CD4-positive, alpha-beta T cell treated with Interferon gamma for 1 hour (primary cell): ENCODE results near the gene CDC14B.

Source experiments
- DNase-seq: peaks from one replicate; pipeline ENCODE4 v3.0.0-alpha.2; 2020

Gene CDC14B

DNA sequence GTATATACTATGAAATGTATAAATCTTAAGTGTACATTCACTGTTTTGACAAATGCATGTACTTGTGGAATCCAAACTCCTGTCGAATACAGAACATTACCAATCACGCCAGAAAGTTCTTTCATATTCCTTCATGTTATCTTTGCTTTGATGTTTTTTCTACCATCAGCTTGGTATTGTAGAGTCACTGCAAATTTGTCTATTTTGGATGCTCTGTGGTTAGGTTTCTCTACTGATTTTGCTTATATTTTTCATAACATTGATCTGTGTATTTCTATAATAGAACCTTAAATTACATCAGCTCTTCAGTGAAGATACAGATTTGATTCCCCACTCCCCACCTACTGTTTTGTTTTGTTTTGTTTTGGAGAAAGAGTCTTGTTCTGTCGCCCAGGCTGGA is 138.9 kb downstream of the CDC14B start:
- DNase-seq = no peak

DNA sequence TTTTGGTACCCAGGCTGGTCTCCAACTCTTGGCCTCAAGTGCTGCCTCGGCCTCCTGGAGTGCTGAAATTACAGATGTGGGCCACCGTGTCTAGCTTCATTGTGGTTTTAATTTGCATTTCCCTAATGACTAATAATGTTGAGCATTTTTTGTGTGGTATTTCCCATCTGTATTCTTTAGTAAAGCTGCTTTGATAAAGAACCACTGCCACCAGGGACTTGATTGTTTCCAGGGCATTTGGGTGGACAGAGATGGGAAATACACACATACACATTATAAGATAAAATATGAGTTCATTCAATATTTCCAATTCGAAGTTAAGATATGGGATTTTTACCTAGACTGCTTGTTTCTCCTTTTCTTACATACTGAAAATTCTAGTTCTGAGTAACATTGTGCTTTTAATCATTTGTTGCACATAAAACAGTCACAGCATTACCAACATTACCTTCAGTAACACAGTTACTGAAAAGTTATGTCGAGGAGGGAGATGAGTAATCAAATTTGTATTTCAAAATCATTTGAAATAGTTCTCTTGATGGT is 140.7 kb downstream of the CDC14B start:
- DNase-seq = no peak

DNA sequence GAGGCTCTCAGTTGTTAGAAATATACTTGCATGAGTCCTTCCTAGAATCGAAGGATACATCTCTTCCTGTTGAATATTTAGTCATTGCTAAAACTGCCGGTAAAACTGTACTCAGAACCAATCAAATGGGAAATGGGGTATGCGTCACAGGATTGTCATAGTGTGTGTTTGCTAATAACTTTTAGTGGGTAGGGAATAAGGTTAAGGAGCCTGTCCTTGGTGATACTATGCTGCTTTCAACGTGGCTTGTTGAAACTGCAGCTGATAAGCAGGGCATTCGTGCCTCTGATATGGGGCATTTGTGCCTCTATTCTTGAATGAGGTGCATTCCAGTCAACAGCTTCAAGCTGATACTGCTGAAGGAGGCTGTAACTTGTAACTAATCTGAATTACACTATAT is 143.1 kb downstream of the CDC14B start:
- DNase-seq = no peak

DNA sequence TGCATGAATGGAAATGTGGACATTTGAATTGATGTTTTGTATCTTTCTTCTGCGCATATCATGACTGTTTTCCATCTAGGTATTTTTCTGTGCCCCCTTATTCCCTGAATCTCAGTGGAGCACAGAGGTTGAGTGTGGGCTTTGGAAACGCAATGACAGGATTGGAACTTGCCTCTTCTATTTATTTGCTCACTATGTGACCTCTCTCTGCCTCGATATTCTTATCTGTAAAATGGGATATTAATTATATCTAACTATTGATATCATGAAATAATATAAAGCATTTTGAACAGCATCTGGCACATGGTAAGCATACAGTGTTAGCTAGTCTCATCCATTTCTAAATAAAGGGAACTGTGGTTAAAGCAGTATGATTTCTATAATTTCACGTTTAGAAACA is 143.6 kb downstream of the CDC14B start:
- DNase-seq = no peak

DNA sequence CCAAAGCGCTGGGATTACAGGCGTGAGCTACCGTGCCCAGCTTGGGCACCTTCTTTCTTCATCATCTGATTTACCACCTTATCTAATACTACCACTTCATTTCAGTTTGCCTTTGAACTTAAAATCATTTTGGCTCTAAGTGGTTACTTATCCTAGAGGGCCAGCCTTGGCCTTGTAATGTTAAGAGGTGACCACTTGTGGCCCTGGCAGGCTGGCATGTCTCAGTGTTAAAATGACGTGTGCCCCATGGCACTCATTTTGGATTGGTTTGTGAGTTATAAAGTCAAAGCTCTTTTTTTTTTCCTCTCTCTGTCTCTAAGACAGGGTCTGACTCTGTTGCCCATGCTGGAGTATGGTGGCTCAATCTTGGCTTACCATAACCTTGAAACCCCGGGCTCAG is 151.9 kb downstream of the CDC14B start:
- DNase-seq = no peak

DNA sequence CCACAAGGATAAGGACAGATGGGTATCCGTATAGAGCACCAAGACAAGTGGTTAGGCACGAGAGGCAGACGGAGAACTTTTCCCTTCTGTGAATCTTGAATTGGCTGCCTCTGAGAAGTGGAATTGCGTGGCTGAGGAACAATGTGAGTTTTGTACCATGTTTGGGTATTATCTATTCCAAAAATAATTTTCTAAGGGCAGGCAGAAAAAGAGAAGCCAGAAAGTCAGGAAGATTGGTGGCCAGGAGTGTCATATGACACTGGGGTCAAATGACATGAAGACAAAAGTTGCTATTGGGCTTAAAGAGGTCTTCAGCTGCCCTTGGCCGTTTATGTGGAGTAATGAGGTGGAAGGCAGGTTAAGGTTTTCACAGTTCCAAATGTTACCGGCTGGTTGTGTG is 155.2 kb downstream of the CDC14B start:
- no peak for DNase-seq

DNA sequence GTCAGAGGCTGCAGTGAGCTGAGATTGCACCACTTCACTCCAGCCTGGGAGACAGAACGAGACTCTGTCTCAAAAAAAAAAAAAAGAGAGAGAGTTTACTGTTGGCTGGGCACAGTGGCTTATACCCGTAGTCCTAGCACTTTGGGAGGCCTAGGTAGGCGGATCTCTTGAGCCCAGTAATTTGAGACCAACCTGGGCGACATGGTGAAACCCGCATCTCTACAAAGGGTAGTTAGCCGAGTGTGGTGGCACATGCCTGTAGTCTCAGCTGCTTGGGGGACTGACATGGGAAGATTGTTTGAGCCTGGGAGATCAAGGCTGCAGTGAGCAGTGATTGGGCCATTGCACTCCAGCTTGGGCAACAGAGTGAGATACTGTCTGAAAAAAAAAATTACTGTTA is 157.1 kb downstream of the CDC14B start:
- DNase-seq = no peak

DNA sequence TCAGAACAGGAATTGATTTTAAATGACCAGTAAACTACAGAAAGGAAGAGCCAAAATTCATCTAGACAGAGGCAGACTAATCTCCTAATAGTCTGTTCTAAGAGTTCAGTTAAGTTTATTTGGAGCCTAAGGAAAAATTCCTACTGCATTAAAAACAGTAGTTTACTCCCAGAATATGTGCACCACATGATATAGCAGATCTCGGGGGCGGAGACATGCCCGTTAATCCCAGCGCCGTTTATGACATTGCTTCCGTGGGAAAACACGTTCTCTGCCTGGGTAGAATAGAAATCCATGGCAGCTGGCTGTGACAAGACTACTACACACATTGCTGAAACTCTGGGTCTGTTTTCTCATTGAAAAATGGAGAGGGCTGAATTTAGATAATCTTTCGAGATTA is 158.3 kb downstream of the CDC14B start:
- no peak for DNase-seq

DNA sequence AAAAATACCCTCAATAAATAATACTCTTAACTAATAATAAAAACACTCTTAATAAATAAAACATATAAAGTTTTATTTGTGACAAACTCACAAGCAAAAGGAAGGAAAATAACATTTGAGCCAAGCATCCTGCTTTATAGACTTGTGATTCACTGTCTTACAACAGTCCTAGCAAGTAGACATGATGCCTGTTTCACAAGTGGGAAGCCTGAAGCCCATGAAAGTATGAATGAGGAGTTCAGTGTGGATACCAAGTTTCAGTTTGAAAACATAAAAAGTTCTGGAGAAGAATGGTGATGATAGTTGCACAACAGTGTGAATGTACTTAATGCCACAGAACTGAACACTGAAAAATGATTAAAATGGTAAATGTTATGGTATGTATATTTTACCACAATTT is 158.8 kb downstream of the CDC14B start:
- DNase-seq = no peak

DNA sequence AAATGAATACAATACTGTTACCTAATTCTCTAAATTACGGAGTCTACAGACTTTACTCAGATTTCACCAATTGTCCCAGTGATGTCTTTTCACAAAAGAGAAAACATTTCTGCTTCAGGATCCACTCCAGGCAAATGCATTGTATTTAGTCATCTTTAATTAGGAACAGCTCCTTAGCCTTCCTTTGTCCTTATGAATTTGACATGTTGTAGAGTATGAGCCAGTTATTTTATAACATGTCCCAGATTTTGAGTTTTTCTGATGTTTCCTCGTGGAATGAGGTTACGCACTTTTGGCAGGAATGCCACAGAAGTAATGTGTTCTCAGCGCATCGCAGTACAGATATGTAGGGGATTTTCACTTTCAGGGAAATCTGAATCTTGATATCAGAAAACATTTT is 159.2 kb downstream of the CDC14B start:
- no peak for DNase-seq

DNA sequence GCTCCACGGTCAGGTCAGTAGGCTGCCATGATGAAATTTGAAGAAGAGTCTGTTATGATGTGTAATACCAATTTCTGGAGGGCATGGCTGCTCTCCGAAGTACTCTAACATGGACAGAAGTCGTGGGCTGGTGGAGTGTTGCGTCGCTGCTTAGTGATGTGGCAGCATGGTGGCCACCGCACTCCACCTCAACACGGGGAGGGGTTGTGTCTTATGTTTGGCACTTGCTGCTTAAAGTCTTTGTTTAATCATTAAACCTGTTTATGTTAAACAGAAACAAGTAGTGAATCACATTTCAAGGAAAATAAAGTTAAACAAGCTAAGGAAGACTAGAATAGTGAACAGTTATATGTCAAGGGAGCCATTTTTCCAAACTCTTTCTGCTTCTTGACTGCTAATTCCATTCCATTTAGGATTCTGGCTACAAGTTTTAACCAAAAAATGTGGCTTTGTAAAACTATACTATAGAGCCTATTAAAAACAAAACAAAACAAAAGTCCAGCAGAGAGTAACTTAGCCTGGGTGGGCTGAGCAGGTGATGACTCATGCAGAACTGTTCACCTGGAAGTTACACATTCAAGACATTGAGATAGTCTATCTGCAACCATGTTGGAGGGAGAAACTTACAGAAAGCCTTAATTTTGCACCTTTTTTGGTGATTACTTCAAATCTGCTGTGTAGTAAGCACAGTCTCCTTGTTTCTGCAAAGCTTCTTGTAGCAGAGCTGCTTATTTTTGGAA is 160.2 kb downstream of the CDC14B start:
- no peak for DNase-seq

DNA sequence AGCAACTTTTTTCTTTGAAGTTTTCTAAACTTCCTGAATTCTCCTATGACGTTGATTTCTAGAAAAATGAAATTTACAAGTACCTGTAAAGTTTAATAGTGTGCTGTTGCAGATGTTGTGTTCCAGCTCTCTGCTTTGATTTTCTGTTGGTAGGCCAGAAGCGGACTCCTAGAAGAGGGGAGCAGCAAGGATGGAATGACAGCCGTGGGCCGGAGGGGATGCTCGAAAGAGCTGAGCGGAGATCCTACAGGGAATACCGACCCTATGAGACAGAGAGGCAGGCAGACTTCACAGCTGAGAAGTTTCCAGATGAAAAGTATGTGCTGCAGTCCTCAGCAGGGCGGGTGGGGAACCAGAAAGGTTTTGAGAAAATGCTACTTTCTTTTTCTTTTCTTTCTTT is 161.4 kb downstream of the CDC14B start:
- DNase-seq = no peak

DNA sequence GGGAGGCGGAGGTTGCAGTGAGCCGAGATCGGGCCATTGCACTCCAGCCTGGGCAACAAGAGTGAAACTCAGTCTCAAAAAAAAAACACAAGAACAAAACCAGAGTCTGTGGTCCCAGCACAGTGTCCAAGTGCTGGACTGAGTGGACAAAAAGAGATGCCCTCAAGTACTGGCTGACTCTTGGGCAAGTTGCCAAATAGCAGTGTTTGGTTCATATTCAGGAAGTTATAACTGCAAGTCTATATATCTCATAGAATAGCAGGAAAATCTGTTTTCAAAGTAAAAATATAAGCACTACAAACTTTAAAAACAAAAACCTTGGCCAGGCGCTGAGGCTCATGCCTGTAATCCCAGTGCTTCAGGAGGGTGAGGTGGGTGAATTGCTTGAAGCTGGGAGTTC is 162.4 kb downstream of the CDC14B start:
- no peak for DNase-seq

DNA sequence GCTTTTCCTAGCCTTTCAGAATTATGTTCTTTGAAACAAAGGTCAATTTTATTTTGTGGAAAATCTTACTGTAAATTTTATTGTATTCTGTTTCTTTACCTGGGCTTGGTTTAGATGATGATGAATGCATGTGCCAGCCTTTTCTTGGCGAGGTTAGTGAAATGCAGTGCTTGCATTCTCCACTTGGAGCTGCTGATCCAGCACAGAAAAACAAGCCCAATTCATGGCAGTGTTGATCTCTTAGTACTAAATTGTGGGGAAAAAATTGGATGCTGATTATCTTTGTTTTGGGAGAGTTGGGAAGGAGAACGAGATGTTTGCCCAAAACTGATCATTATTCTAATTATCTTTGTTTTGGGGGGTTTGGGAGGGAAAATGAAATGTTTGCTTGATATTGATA is 166.0 kb downstream of the CDC14B start:
- DNase-seq = no peak

DNA sequence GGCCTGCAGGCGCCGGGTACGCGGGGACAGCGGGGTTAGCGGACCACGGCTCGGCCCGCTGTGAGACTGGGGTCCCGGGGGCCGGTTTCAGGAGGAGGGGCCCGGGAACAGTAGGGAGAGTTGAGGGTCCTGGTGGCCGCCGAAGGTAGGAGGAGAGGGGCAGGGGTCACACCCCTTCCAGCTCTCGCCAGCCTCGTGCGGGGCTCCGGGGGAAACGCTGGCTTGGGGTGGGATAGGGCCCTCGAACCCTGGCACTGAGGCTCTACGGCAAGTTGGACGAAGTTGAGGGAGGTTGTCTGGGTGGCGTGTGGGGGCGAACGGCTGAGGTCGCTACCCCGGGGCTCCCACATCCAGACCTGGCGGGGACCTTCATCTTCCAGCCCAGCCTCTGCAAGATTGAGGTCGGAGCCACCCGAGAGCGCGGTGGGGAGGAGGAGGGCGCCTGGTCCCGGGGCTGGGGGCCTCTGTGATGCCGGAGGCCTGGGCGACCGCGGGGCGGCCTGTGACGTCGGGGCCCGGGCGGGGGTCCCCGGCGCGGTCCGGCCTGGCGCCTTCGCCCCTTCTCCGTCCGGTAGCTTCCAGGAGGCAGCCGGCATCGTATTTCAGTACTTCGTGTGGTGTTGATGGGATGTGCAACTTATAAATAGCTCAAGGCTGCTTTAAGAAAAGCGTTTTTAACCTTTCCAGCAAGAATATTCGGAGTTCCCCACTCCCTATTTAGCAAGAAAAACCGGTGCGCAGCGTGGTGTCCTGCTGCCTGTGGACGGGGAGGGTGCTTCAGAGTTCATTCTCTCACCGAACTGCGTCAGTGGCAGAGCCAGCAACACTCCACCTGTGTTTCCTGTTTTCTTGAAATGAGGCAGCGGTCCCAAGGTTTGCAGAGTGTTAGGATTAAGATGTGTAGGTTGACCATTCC is 168.8 kb downstream of the CDC14B start:
- DNase-seq = peak; percentile 52
